GM12878 (cell line): Measurements from ENCODE around the gene SNX2.

Source experiments
- ATF3 ChIP-seq: IDR thresholded peaks from 2 replicates; pipeline ENCODE4 v1.6.1; 2011; ENCODE audit warnings: low read depth, mild to moderate bottlenecking, low read length, moderate library complexity, borderline replicate concordance; ENCODE audit errors: extremely low read depth
- CHD2 ChIP-seq: IDR thresholded peaks from 2 replicates; pipeline ENCODE4 v1.6.1; 2011; ENCODE audit warnings: low read depth, low read length, improper control_type of control experiment, borderline replicate concordance
- CREB1 ChIP-seq: IDR thresholded peaks from 2 replicates; pipeline ENCODE4 v1.6.1; 2012; ENCODE audit warnings: low read depth, mild to moderate bottlenecking, inconsistent platforms
- CTCF ChIP-seq, 3 experiments: IDR thresholded peaks in 2 of 3; conservative IDR thresholded peaks in 1 of 3; 2 replicates each; pipeline ENCODE4 v1.5.1; 2011; ENCODE audit warnings: low read depth in 3 of 3, low read length in 3 of 3, mild to moderate bottlenecking in 3 of 3, control low read depth in 2 of 3, moderate library complexity in 2 of 3, inconsistent platforms in 1 of 3, mixed read lengths in 1 of 3; ENCODE audit not compliant: control insufficient read depth in 2 of 3, insufficient read depth in 1 of 3; ENCODE audit errors: extremely low read depth in 1 of 3
- ETV6 ChIP-seq, 2 experiments: fragments of 450-650 bp in 1 of 2; IDR thresholded peaks in 1 of 2; conservative IDR thresholded peaks in 1 of 2; 2 replicates each; pipeline ENCODE4 v1.6.1; 2014; ENCODE audit warnings: antibody characterized with exemption in 1 of 2, borderline replicate concordance in 1 of 2, low read depth in 1 of 2, mild to moderate bottlenecking in 1 of 2, moderate library complexity in 1 of 2
- REST ChIP-seq: IDR thresholded peaks from 2 replicates; pipeline ENCODE4 v1.6.1; 2012; ENCODE audit warnings: mild to moderate bottlenecking, low read depth, low read length
- YBX1 ChIP-seq: fragments of 450-650 bp; IDR thresholded peaks from 2 replicates; pipeline ENCODE4 v1.6.1; 2016; ENCODE audit warnings: antibody characterized with exemption

GRCh38 chr5:122816756-122817155 lies 41.9 kb downstream of the SNX2 start:
- TF ChIP-seq CTCF (IDR thresholded peaks at IDR 0.05 in 2 of 3, conservative IDR thresholded peaks at IDR 0.05 in 1 of 3; ENCODE audit: control insufficient read depth in 2 of 3, extremely low read depth in 1 of 3, insufficient read depth in 1 of 3, low read depth in 3 of 3, low read length in 3 of 3) (no peak), REST (no peak), CHD2 (no peak), YBX1 (no peak), ATF3 (no peak), CREB1 (no peak), ETV6 (conservative IDR thresholded peaks at IDR 0.05 in 1 of 2, IDR thresholded peaks at IDR 0.05 in 1 of 2; ENCODE audit: borderline replicate concordance in 1 of 2, low read depth in 1 of 2) (no peak)
